NCI-H1436 (cell line): Measurements from ENCODE around the gene HDAC1.
"Not testable (repeated sequence)": the region's sequence is repeated elsewhere in the genome, so short reads cannot be mapped to it uniquely, and the experiment has no call there.

Source experiments
- DNase-seq: peaks from one replicate; lab custom pipeline; 2025; lab: John Stamatoyannopoulos, UW

Gene HDAC1

GRCh38 chr1:32274646-32275340 lies 17.1 kb upstream of the HDAC1 start:
- no peak for DNase-seq

GRCh38 chr1:32275424-32275823 lies 16.5 kb upstream of the HDAC1 start:
- DNase-seq = no peak

GRCh38 chr1:32276032-32276782 lies 15.7 kb upstream of the HDAC1 start:
- DNase-seq = no peak

GRCh38 chr1:32284777-32285176 lies 7.1 kb upstream of the HDAC1 start:
- not testable (repeated sequence) for DNase-seq

GRCh38 chr1:32285658-32286057 lies 6.2 kb upstream of the HDAC1 start:
- no peak for DNase-seq

- no peak for DNase-seq
These were observed 5.1 kb upstream of the HDAC1 start for GRCh38 chr1:32286763-32287162.

GRCh38 chr1:32289256-32289655 lies 2.6 kb upstream of the HDAC1 start:
- no peak for DNase-seq

GRCh38 chr1:32291145-32291707 lies 657 bp upstream of the HDAC1 start:
- DNase-seq = no peak

- not testable (repeated sequence) for DNase-seq
These were observed 6.3 kb downstream of the HDAC1 start for GRCh38 chr1:32298211-32298610.

GRCh38 chr1:32299327-32299726 lies 7.4 kb downstream of the HDAC1 start:
- no peak for DNase-seq

- DNase-seq = no peak
These were observed 11.5 kb downstream of the HDAC1 start for GRCh38 chr1:32303358-32303757.

GRCh38 chr1:32303997-32304622 lies 12.2 kb downstream of the HDAC1 start:
- DNase-seq = no peak

GRCh38 chr1:32305310-32305709 lies 13.4 kb downstream of the HDAC1 start:
- DNase-seq = no peak

GRCh38 chr1:32307324-32307723 lies 15.4 kb downstream of the HDAC1 start:
- DNase-seq = no peak

- no peak for DNase-seq
These were observed 18.1 kb downstream of the HDAC1 start for GRCh38 chr1:32309960-32310359.

- no peak for DNase-seq
These were observed 20.0 kb downstream of the HDAC1 start for GRCh38 chr1:32311709-32312393.

GRCh38 chr1:32316903-32317277 lies 25.0 kb downstream of the HDAC1 start:
- DNase-seq = no peak

GRCh38 chr1:32318127-32318869 lies 26.4 kb downstream of the HDAC1 start:
- no peak for DNase-seq

- DNase-seq = no peak
These were observed 29.9 kb downstream of the HDAC1 start for GRCh38 chr1:32321712-32322291.

- DNase-seq = no peak
These were observed 35.3 kb downstream of the HDAC1 start for GRCh38 chr1:32327204-32327603.

- DNase-seq = no peak
These were observed 38.1 kb downstream of the HDAC1 start for GRCh38 chr1:32329931-32330466.
